HG02759 (cell line): ENCODE results near the gene U2SURP.
A peak's percentile ranks its signal among the peaks of the same experiment; 100 is the strongest.
"Not testable (repeated sequence)": the region's sequence is repeated elsewhere in the genome, so short reads cannot be mapped to it uniquely, and the experiment has no call there.

Experiments
- ATAC-seq: cut with Tn5 transposase; IDR thresholded peaks from one replicate; pipeline ENCODE4 v1.9.1; 2021; ENCODE audit warnings: mild to moderate bottlenecking, moderate library complexity; ENCODE audit not compliant: unreplicated experiment

U2SURP gene

DNA sequence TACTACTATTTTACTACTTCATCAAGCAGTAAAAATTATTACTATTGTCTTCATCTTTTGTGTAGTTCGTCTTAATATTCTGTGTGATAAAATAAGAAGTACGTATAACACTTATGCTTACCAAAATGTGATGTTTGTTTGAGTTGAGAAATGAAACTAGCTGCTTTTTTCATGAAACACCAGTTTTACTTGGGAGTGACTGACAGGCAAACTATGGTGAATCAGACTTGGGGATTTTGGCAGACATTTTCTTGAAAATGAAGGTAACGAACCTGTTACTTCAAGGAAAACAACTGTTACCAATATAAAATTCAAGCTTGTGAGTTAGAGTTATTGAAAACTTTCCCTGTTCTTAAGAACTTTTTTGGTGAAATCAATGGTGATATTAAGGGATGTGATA lies 10.3 kb downstream of the U2SURP start:
- no peak for ATAC-seq

DNA sequence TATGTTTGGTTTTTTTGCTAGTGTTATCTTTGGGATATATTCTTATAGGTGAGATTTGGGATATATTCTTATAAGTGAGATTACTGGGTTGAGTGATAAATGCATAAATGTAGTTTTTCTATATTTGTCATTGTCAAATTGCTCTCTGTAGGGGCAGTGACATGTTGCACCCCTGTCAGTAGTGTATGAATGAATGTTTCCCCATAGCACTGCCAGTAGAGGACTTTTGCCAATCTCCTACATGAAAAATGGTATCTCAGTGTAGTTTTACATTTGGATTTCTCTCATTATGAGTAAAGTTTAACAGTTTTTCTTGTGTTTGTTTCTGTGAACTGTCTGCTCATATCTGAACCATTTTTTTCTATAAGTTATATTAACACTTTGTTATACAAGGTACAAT lies 13.6 kb downstream of the U2SURP start:
- no peak for ATAC-seq

DNA sequence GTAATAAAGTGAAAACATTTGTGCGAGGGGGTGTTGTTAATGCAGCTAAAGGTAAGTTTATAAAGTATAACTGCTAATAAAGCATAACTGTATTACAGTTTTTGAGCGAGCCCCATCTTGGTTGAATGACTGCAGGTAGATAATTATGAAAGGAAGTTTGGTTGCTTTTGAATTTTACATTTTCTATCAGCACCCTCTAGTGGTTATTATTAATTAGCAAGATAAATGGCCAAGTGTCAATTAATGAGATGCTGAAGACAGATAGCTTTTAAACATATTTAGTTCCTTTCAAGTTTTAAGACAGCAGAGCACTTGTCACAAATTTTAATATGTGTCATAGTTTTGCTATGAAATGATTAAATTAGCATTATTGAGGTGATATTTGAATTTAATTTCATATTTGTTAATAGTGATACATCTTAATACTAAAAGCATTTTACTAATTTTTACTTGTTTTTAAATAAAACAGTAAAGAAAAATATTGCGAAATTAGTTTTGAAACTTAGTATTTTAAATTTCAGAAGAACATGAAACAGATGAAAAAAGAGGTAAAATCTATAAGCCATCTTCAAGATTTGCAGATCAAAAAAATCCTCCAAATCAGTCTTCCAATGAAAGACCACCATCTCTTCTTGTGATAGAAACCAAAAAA lies 15.1 kb downstream of the U2SURP start:
- no peak for ATAC-seq

DNA sequence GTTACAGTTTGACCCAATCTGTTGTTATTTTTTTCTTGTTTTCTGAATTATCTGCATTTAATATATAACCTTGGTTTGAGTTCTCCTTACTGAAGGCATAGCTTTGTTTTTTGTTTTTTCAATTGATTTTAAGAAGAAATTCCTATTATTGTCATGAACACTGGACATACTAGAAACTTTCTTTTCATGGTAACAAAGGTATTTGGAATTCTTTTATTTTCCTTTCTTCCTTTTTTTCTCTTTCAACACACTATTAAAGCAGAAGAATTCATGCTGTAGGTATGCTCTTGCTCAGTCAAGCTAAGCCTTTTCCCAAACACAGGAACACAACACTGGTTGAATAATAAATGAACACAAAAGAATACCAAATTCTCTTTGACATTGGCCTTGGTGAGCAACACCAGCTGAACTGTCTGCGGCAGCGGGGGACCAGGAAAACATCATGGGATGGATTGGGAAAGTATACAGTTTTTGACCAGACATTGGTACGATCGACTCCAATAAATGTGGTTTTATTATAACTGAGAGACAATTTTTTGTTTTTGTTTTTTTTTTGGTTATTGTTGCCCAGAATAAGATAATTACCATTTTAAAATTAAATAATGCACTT lies 23.1 kb downstream of the U2SURP start:
- ATAC-seq = no peak

DNA sequence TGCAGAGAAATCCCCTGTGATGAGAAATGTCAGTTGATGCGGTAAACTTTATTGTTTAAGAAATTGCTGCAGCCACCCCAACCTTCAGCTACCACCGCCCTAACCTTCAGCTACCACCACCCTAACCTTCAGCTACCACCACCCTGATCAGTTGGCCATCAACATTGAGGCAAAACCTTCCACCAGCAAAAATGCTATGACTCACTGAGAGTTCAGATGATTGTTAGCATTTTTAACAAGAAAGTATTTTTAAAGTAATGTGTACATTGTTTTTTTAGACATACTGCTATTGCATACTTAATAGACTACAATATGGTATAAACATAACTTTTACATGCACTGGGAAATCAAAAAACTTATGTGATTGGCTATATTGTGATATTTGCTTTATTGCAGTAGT lies 30.0 kb downstream of the U2SURP start:
- ATAC-seq = no peak

DNA sequence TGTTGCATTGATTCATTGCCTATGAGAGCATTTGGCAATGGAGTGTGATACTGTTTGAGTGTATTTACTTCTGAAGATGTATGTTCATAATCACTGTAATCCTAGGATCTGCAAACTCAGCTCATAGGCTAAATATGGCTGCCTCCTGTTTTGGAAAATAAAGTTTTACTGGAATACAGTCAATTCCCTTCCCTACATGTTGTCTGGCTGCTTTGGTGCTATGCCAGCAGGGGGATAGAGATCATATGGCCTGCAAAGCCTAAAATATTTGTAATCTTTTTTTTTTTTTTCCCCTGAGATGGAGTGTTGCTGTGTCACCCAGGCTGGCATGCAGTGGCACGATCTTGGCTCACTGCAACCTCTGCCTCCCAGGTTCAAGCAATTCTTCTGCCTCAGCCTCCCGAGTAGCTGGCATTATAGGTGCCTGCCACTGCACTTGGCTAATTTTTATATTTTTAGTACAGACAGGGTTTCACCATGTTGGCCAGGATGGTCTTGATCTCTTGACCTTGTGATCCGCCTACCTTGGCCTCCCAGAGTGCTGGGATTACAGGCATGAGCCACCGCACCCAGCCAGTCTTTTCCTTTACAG lies 30.5 kb downstream of the U2SURP start:
- not testable (repeated sequence) for ATAC-seq

DNA sequence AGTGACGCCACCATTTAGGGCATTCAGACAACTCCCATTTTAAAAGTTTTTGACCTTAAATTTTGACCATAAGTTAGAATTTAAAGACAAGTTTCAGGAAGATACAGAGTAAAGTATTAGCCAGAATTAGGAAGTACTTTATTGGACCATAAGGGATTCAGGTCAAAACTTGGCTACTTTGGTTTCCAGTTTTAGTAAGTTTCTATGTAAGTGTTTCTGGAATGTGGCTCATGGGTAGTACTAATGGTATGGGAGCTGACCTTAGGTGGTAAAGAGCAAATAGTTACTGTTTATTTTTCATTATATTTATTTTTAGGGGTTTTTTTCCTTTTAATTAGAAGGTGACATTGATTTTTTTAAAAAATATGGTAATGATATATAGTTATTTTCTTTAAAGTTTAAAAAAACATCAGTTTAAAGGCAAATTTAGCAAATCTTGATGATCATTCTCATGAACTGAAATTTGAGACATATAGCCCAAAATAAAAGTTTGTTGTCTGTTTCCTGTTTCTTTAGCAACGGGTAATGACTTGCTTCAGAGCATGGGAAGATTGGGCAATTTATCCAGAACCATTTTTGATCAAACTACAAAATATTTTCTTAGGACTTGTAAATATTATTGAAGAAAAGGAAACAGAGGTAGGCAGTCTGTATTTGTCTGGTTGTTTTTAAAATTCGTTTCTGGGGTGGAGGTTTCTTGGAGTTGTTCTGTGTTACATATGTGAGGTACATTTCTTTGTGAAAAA lies 34.3 kb downstream of the U2SURP start:
- ATAC-seq = no peak

DNA sequence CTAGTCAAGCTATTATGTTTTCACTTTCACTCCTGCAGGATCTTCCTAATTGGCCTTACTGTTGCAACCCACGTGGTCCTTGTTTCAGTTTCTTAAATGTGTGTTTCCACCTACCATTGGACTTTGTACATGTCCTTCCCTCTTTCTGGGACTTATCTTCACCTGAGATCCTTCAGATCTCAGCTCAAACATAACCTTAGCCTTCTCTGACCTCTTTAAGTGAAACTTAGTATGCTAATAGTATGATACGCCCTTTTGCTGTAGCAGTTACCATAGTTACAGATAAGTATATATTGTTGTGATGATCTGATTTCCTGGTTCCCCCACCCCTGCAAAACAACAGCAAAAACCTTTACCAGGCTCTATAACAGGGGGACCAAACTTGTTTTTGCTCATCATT lies 35.2 kb downstream of the U2SURP start:
- no peak for ATAC-seq

DNA sequence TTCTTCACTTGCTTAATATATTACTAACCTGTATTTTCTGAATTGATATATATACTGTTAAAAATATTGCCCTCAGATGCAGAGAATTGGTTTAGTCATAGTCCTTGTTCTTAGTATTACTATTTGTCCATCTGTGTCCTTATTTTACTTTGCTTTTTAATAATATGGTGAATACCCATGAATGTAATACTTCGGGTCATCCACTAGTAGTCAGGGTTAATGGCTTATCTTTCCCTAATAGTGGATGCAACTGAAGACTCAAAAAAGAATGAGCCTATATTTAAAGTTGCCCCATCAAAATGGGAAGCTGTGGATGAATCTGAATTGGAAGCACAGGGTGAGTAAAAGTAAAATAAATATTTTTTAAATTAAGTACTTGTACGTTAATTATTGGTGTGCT lies 36.5 kb downstream of the U2SURP start:
- no peak for ATAC-seq

DNA sequence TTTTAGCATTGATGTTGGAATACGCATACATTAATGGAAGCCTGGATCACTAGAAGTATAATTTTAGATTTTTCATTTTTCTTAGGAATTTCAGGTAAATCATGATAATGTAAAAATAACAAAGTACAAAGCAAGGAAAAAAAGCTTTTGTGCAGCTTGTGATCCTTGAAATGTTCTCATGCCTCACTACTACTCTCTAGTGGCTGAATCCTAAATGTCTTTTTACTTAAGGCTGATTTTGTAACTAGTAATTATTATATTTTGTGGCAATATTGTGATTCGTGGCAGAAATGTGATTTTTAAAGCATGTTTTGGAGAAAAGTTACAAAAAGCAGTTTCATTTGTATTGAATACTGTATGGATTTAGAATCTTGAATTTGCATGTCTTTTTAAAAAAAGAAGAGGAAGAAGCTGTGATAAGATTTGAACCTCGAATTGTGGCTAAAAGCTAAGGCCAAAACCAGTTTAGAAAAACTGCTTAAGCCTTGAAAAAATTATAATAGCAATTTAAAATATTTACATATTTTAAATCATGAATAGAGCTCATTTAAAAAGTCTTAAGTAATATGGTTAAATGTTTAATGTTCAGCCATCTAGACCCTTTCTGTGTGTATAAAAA lies 39.0 kb downstream of the U2SURP start:
- no peak for ATAC-seq

DNA sequence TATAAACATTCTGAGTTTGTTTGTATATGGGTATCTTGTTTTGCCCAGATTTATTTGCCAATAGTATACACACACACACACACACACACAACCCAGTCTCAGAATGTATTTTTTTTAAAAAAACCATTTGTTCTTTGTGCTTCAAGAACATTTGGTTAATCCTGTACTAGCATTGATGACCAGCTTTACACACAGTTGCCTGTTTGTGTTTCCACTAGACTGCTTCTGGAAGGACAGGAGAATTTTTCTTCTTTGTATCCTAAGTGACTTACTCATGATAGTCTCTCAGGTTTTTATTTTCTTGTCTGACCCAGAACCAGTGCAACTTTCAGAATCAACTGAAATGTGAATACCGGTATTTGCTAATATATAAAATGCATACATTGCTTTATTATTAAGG lies 40.5 kb downstream of the U2SURP start:
- ATAC-seq = no peak

DNA sequence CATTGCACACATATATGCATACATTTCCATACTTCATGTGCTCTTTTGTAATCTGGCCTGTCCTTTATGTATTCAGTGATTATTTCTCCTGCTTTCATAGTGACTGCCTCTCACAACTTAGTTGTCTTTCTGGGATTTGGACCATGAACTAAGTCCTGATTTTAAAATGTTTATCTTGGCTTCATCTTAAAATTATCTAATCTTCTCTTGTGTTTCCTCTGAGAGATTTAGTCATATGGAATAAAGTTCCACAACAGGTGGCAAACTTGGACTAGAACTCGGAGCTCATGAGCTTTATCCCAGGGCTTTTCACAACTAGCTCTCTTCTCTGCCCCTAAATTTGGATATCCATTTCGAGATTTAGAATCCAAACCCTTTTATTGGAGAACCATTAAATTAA lies 44.3 kb downstream of the U2SURP start:
- no peak for ATAC-seq

DNA sequence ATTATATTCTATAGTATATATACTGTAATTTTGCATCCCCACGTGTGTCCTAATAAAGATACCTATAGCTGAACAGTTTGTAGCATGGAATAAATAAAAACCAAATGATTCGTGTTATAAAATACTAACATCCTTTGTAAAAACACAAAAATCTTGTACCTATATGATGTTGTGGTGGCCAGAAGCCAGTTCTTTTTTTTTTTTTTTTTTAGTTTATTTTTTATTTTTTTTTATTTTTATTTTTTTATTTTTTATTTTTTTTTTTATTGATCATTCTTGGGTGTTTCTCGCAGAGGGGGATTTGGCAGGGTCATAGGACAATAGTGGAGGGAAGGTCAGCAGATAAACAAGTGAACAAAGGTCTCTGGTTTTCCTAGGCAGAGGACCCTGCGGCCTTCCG lies 44.7 kb downstream of the U2SURP start:
- ATAC-seq = not testable (repeated sequence)

DNA sequence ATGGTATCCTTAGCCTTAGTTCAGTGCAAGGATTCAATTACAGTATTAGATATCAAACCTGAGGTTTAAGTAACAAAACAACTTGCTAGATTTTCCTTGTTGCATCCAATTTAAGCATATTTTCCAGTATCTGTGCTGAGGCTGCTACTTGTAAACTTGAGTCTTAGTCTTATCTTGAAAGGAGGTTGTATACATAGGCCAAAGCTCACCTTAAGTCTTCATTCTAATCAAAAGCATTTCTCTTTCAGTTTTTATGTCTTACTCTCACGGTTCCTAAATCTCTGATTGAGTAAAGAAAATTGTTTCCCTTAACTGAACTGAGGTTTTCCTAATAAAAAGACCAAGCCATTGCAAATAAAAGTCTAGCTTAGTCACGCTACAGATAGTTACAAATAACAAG lies 52.6 kb downstream of the U2SURP start:
- ATAC-seq = no peak

DNA sequence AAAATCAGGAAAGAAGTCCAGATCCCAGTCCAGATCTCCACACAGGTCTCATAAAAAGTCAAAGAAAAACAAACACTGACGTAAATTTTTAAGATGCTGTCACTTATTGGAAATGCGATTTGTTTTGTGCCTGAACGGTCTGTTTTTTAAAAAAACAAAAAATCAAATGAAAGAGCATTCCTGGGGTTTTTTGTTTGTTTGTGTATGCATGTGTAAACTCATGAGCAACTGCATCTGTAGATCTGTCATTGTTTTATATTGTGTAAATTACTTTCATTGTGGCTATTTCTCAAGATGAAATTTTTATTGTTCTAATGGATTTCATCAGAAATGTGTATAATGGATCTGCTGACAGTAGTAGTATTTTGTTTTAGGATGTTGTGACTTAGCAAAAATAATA lies 55.0 kb downstream of the U2SURP start:
- ATAC-seq = no peak

DNA sequence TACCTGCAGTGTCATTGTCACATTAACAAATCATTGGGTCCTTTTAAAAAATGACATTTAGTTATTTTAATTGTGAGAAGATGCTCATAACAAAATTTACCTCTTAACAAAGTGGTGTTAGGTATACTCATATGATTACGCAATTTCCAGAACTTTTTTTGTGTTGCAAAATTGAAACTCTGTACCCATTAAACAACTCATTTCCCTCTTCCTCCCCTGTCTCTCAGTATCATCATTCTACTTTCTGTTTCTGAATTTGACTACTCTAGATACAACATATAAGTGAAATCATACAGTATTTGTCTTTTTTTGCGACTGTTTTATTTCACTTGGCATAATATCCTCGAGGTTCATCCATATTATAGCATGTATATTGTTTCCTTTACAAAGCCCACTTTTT lies 59.5 kb downstream of the U2SURP start:
- peak; percentile 97 for ATAC-seq

DNA sequence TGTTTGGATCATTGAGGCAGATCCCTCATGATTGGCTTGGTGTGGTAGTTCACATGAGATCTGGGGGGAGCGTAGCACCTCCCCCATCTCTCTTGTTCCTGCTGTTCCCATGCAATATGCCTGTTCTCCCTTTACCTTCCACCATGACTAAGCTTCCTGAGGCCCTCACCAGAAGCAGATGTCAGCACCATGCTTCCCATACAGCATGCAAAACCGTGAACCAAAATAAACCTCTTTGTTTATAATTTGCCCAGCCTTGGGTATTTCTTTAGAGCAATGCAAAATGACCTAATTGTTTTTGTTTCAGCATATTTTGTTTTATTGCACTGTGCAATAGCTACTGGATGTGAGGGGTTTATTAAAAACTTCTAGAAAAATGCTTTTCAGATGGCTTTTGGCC lies 61.6 kb downstream of the U2SURP start:
- ATAC-seq = no peak

DNA sequence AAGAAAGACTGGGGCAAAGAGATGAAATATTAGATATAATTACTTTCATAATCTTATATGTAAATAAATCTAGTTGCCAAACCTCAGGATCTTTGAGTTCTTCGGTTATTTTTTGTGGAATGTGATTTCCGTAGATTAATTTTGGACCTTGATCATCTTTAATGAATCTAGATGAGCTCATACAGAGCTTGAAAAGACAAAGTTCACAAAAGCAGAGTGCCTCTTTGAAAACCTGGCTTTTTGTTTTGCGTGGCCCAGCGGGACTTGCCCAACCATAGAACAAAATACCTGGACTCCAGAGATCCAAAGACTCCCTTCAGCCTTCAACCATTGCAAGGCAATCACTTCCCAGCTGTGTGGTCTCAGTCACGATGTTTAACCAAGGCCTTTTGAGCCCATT lies 63.4 kb downstream of the U2SURP start:
- no peak for ATAC-seq

DNA sequence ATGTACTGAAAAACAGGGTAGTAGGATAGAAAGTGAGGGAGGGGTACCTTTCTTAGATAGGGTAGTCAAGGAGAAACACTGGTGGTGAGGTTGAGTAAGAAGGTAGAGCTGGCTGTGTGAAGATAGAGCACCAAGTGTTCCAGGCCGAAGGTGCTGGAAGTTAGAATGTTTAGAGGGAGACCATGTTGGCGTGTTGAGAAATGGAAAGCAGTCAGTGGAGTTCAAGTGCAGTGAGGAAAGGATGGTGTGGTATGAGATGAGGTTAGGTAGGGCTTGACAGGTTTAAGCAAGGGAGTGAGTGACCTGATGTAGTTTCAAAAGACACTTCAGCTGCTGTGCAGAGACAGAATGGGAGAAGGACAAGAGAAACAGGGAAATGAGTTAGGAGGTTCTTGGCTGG lies 64.0 kb downstream of the U2SURP start:
- ATAC-seq = no peak

DNA sequence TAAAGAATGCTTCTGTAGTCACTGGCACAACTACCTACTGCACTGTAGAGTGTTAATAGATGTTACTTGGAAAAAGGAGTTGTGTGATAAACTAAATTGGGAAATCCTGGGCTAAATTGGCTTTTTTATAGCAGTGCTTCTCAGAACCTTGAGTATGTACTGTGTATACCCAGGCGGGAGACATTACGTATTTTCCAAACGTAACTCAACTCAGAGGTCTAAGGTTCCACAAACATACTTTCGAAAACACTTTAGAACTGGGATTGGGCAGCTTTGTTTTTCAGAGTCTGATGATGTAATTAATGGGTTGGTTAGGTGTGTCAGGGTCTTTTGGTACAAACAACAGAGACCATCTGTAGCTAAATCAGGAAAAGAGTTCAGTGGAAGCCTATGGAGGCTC lies 64.7 kb downstream of the U2SURP start:
- no peak for ATAC-seq

DNA sequence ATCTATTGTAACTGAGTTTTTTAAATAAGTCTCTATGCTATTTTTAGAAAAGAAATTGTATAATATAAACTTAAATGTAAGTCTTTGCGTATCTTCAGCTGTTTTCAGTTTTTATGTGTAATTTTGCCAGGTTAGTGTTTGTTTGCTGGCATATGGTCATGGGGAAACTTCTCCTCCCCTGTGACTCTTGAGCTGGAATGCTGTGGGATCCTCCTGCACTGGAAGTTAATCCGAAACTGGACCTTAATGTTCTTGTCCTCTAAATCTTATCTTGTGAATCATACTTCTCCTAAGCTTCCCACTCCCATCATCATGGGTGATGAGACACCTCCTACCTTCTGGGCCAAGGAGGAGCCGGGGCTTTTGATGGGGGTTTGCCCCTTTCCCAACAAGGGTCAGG lies 65.8 kb downstream of the U2SURP start:
- no peak for ATAC-seq

DNA sequence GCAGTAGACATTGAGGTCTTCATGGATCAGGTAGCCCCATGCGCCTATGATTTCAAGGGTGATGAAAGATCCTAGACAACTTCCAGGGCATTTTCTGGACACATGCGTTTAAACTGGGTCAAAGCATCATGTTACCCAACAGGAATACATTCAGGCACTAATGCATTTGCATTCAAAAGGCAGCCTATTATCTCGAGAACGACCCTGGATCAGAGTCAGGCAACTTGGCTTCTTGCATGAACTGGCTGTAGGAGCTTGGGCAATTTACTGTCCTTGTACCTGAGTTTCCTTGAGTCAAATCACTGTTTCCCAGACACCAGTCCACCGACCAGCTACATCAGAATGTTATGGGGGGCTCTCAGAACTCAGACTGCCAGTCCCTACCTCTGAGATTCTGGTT lies 66.7 kb downstream of the U2SURP start:
- no peak for ATAC-seq
